Pancreas (tissue), 10 donors: ENCODE measurements around the gene DYNC1H1. TPM values are rescaled to one million over a fixed set of nuclear protein-coding genes. Genes with fewer than 3 reads are reported as not detected.

Experiments used
- ATAC-seq, 4 donors: fragments of 200-7000 bp; cut with Tn5 transposase; one replicate each; pipeline versions ENCODE4 v1.8.0 to v1.9.1; 2020; ENCODE audit warnings: mild to moderate bottlenecking in 4 of 4, moderate library complexity in 4 of 4
- DNase-seq, 6 donors: peaks; one replicate each; pipeline ENCODE4 v3.0.0-alpha.2; 2020
- FAIRE-seq: peaks from 2 replicates; lab custom pipeline; 2012; peaks lifted over from hg19 to GRCh38; lab: Jason Lieb, UNC
- H3K27ac ChIP-seq, 4 donors: fragments of 200-600 bp; sonication (generic); 1 replicate in 3 of 4; 2 replicates in 1 of 4; pipeline versions ENCODE4 v1.5.0 to v1.8.0; 2020
- H3K27me3 ChIP-seq, 4 donors: fragments of 200-600 bp; one replicate each; pipeline ENCODE4 v1.8.0; 2021
- H3K36me3 ChIP-seq, 3 donors: fragments of 200-600 bp; sonication (generic) in 1 of 3; one replicate each; pipeline versions ENCODE4 v1.5.0 to v1.8.0; 2020 to 2021
- H3K4me1 ChIP-seq, 3 donors: fragments of 200-600 bp; one replicate each; pipeline ENCODE4 v1.8.0; 2021
- H3K4me3 ChIP-seq, 4 donors: fragments of 200-600 bp; sonication (generic) in 2 of 4; one replicate each; pipeline versions ENCODE4 v1.5.0 to v1.8.0; 2020 to 2021
- H3K9me3 ChIP-seq, 4 donors: fragments of 200-600 bp; one replicate each; pipeline ENCODE4 v1.8.0; 2021
- WGBS, 2 donors: extraction: QIAGEN DNeasy Blood & Tissue Kit; methylation state at CpG; one replicate each; pipeline ENCODE4 v1.1.7; 2013; 5-methylcytosine and 5-hydroxymethylcytosine counted together
- intact Hi-C, 3 donors: fragments of 100-400 bp; cut with DNase I; formaldehyde crosslinking; loops; one replicate each; pipeline versions ENCODE4 v1.11.1 to v1.14.2; 2022
- polyA plus RNA-seq, 2 donors: library from polyadenylated mRNA; stranded (reverse); fragments of 200-250 nt; gene quantifications; one replicate each; pipeline ENCODE4 v1.2.3, GENCODE V29; 2013
- total RNA-seq, 6 donors: library from RNA; stranded (reverse); fragmentation: NEBNext Ultra II Directional in 4 of 6; extraction: Animal tissue kit (Norgen Biotek cat#: 25700) in 4 of 6; gene quantifications; one replicate each; pipeline versions ENCODE4 v1.2.1 to v1.2.4, GENCODE V29; 2021 to 2023
- TF ChIP-seq, protein P1 (sequence below), 4 donors: fragments of 200-600 bp; sonication (generic) in 3 of 4; IDR thresholded peaks; one replicate each; pipeline versions ENCODE4 v1.5.0 to v1.8.0; 2021; ENCODE audit warnings: antibody characterized with exemption in 4 of 4
- donor health status: healthy with polysubstance abuse.
- donor health status: DM: no; HTN: no; CAD: no; lungs with moderate emphysema.
- donor health status: DM: no; HTN: no; CAD: no.
- donor health status: control.
- donor health status: control.
- donor health status: Bipolar disorder and iron deficiency.
- donor health status: DM: yes; HTN: yes; CAD: no.
- donor health status: DM: no; HTN: no; CAD: no.
- donor health status: DM: no; HTN: no; CAD: no.
- donor health status: DM: yes; HTN: yes; CAD: no.

The DYNC1H1 gene
- total and polyA plus RNA-seq, 8 donors: 95.7 to 215 (median 132) TPM

DNA sequence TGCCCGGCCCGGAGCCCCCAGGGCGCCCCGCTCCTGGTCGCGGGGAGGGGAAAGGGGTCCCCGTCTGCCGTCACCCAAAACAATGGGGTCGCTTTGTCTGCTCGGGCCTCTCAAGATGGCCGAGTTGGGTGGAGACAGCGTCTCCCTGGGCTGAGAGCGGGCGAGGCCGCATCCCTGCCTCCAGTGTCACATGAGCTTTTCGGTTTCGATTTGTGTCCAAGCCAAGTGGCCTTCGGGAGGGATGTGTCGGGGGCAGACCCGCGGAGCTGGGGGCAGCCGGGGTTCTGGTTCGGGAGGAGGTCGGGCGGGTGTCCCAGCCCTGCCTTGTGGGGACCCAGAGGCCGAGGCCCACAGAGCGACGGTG is 790 bp downstream of the DYNC1H1 start:
- FAIRE-seq: no peak

DNA sequence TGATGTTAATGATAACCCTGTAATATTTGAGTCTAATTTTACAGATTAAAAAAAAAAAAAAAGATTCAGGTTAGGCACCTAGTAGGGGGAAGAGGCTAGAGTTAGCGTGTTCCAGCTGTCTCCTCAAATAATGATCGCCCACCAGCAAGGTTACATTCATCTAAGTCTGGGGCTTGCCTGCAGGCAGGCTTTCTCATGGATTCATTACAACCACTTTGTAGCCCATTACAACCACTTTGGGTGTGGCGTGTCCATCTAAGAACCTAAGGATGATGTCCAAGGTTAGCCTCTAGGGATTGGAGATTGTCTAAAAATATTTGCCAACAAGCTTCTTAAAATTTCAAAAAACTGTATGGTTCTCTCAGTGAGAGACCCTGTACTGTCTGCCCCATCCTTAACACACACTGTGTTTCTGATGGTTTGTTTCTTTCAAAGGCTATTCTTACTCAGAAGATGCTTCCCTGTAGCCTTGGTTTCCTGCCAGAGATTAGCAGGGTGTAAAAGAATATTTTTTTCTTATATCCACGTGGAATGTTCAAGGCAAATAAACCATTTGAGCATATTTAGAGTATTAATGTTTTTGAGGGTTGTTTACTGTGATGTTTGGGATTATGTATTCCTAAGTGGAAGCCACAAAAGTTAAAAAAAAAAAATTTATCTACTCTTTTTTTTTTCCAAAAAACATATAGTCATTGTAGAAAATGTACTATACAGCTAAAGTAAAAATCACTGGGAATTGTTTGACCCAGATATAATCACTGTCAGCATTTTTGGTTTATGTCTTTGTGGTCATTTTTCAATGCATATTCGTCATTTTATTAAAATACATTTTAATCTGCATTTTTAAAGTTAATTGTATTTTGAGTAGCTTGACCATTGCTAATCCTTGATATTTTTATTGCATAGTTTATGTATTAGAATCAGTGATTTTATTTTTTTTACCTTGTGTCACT is 1.7 kb downstream of the DYNC1H1 start:
- TF ChIP-seq, protein P1, sequence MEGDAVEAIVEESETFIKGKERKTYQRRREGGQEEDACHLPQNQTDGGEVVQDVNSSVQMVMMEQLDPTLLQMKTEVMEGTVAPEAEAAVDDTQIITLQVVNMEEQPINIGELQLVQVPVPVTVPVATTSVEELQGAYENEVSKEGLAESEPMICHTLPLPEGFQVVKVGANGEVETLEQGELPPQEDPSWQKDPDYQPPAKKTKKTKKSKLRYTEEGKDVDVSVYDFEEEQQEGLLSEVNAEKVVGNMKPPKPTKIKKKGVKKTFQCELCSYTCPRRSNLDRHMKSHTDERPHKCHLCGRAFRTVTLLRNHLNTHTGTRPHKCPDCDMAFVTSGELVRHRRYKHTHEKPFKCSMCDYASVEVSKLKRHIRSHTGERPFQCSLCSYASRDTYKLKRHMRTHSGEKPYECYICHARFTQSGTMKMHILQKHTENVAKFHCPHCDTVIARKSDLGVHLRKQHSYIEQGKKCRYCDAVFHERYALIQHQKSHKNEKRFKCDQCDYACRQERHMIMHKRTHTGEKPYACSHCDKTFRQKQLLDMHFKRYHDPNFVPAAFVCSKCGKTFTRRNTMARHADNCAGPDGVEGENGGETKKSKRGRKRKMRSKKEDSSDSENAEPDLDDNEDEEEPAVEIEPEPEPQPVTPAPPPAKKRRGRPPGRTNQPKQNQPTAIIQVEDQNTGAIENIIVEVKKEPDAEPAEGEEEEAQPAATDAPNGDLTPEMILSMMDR (IDR thresholded peaks at IDR 0.05): no peak
- intact Hi-C loops: loop anchor here in 1 of 3 donors (10.0 kb wide), 1 partner anchor 119 kb away; the partner anchor contains the start of gene HSP90AA1
- DNase-seq (no peak), FAIRE-seq (no peak), ATAC-seq (no peak)
- H3K27me3 ChIP-seq: no peaks in the 10 kb centered on the region
- H3K36me3 ChIP-seq: peaks cover 0 to 4% (median 0%) of the 10 kb centered on the region in 3 donors
- H3K4me3 ChIP-seq: peak overlapping the region; percentile 85 to 100 (median 98)
- H3K9me3 ChIP-seq: no peaks in the 10 kb centered on the region
- WGBS, 2 donors: 40 to 49% methylated on average over 5 of the region's 5 CpGs
- peak overlapping the region in 2 of 4 donors; percentile 91 for H3K27ac ChIP-seq
- H3K4me1 ChIP-seq: peaks cover 6 to 17% (median 12%) of the 10 kb centered on the region in 3 donors

More for the DNA sequence above, 790 bp downstream of the DYNC1H1 start:
- H3K4me3 ChIP-seq: peak overlapping the region; percentile 85 to 100 (median 98)
- peaks cover 0 to 4% (median 0%) of the 10 kb centered on the region in 3 donors for H3K36me3 ChIP-seq
- H3K27ac ChIP-seq: peak overlapping the region; percentile 78 to 91 (median 90)
- no peaks in the 10 kb centered on the region for H3K27me3 ChIP-seq
- peaks cover 6 to 17% (median 12%) of the 10 kb centered on the region in 3 donors for H3K4me1 ChIP-seq
- DNase-seq (peak; percentile 56 to 84 (median 61)), ATAC-seq (peak; percentile 16 to 59 (median 44))
- H3K9me3 ChIP-seq: no peaks in the 10 kb centered on the region
- WGBS, 2 donors: 0% methylated on average over 24 to 28 of the region's 28 CpGs
- intact Hi-C loops: loop anchor here in 1 of 3 donors (10.0 kb wide), 1 partner anchor 120 kb away; the partner anchor contains the start of gene HSP90AA1
- TF ChIP-seq, protein P1 (IDR thresholded peaks at IDR 0.05): no peak

DNA sequence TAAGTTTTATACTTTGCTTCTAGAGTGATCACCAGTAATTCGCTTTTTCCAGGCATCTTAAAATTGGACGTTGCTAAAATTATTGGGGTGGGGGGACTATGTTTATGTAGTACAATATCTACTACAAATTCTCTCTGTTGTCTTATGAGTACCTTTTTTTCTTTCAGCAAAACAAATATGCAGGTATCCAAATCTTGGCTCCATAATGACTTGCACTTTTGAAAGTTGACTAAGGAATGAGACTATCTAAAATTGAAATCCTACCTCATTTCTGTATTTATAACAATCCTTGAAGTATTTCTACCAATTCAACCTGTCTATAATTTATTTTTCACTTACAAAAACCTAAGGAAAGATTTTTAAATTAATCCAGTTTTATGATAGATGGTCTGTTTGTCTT is 2.4 kb downstream of the DYNC1H1 start:
- 58 to 78% methylated on average over 2 of the region's 2 CpGs for WGBS, 2 donors
- Histone ChIP-seq H3K36me3 (peaks cover 0 to 4% (median 0%) of the 10 kb centered on the region in 3 donors), H3K27ac (no peak overlapping the region), H3K9me3 (no peaks in the 10 kb centered on the region), H3K27me3 (no peaks in the 10 kb centered on the region), H3K4me1 (peaks cover 6 to 19% (median 12%) of the 10 kb centered on the region in 3 donors), H3K4me3 (no peak overlapping the region)
- ATAC-seq (no peak), DNase-seq (no peak), FAIRE-seq (no peak)
- TF ChIP-seq, protein P1 (IDR thresholded peaks at IDR 0.05): no peak
- intact Hi-C loops: loop anchor here in 1 of 3 donors (10.0 kb wide), 1 partner anchor 118 kb away; the partner anchor contains the start of gene HSP90AA1

DNA sequence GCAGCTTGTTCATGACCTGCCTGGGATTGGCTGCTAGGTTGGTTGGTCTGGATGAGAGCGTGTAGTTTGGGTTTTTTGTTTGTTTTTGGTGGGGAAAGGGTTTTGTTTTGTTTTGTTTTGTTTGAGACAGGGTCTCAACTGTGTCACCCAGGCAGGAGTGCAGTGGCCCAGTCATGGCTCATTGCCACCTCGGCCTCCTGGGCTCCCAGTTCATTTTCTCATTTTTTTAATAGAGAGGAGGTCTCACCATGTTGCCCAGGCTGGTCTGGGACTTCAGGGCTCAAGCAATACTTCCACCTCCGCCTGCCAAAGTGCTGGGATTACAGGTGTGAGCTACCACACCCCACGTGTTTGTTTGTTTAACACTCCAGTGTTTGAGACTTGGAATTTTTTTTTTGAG is 3.8 kb downstream of the DYNC1H1 start:
- FAIRE-seq: no peak
- H3K27ac ChIP-seq: no peak overlapping the region
- intact Hi-C loops: loop anchor here in 1 of 3 donors (10.0 kb wide), 1 partner anchor 117 kb away; the partner anchor contains the start of gene HSP90AA1

More for the DNA sequence above, 3.8 kb downstream of the DYNC1H1 start:
- TF ChIP-seq, protein P1 (IDR thresholded peaks at IDR 0.05): no peak
- Histone ChIP-seq H3K4me1 (peaks cover 6 to 34% (median 21%) of the 10 kb centered on the region in 3 donors), H3K4me3 (no peak overlapping the region), H3K9me3 (no peaks in the 10 kb centered on the region), H3K27me3 (no peaks in the 10 kb centered on the region), H3K36me3 (peaks cover 0 to 4% (median 0%) of the 10 kb centered on the region in 3 donors)
- DNase-seq (no peak), ATAC-seq (no peak)
- 62 to 66% methylated on average over 4 of the region's 4 CpGs for WGBS, 2 donors
